IMR-90 (cell line): ENCODE results near the gene NDUFA7. TPM values are rescaled to one million over a fixed set of nuclear protein-coding genes. Genes with fewer than 3 reads are reported as not detected.

Experiments used
- ATAC-seq: fragments of 200-7000 bp; cut with Tn5 transposase; 2 replicates; pipeline ENCODE4 v1.9.1; 2020; ENCODE audit warnings: low read depth, mild to moderate bottlenecking, moderate library complexity
- BruUV-seq: library from RNA; stranded (reverse); fragments of 400-500 nt; replicated peaks from 2 replicates; lab custom pipeline; 2021; lab: Mats Ljungman, UMichigan
- CTCF ChIA-PET: fragments of 300-600 bp; formaldehyde crosslinking; extraction: SDS; loops from one replicate; lab custom pipeline; 2021; ENCODE audit warnings: antibody characterized with exemption; lab: Yijun Ruan, JAX
- POLR2A ChIA-PET: fragments of 300-600 bp; sonication (Branson Sonifier 250); formaldehyde crosslinking; loops from one replicate; lab custom pipeline; 2022; ENCODE audit warnings: antibody characterized with exemption; ENCODE audit not compliant: unreplicated experiment; lab: Charles Lee
- DNase-seq: peaks from one replicate; pipeline ENCODE4 v3.0.0; 2013
- H2AFZ ChIP-seq: replicated peaks from 2 replicates; pipeline ENCODE3; 2013; ENCODE audit warnings: low read length, mild to moderate bottlenecking; ENCODE audit not compliant: poor library complexity
- H2AK5ac ChIP-seq: 2 replicates; pipeline ENCODE4 v1.6.1; 2013; ENCODE audit warnings: low read depth, low read length, inconsistent platforms
- H2AK9ac ChIP-seq: replicated peaks from 2 replicates; pipeline ENCODE3; 2013; ENCODE audit warnings: mild to moderate bottlenecking, low read depth, low read length, moderate library complexity; ENCODE audit not compliant: poor library complexity
- H2BK120ac ChIP-seq: 2 replicates; pipeline ENCODE4 v1.6.1; 2013; ENCODE audit warnings: low read depth, low read length, inconsistent platforms
- H2BK15ac ChIP-seq: 3 replicates; pipeline ENCODE4 v1.6.1; 2013; ENCODE audit warnings: low read depth, low read length, inconsistent platforms
- H2BK20ac ChIP-seq: 2 replicates; pipeline ENCODE4 v1.6.1; 2013; ENCODE audit warnings: low read depth, mild to moderate bottlenecking, inconsistent platforms, low read length, moderate library complexity
- H2BK5ac ChIP-seq: 2 replicates; pipeline ENCODE4 v1.6.1; 2013; ENCODE audit warnings: mild to moderate bottlenecking, low read depth, low read length, inconsistent platforms; ENCODE audit not compliant: poor library complexity, severe bottlenecking
- H3K14ac ChIP-seq: replicated peaks from 2 replicates; pipeline ENCODE4 v1.6.1; 2013; ENCODE audit warnings: low read depth, low read length, inconsistent platforms
- H3K18ac ChIP-seq: 2 replicates; pipeline ENCODE4 v1.6.1; 2013; ENCODE audit warnings: low read depth, low read length, control low read depth
- H3K23ac ChIP-seq: 2 replicates; pipeline ENCODE4 v1.6.1; 2013; ENCODE audit warnings: low read depth, low read length, inconsistent platforms
- H3K27ac ChIP-seq: 2 replicates; pipeline ENCODE4 v1.5.1; 2013; ENCODE audit warnings: mild to moderate bottlenecking, control low read depth, low read length; ENCODE audit not compliant: insufficient read depth
- H3K27me3 ChIP-seq: 2 replicates; pipeline ENCODE4 v1.6.1; 2013; ENCODE audit warnings: low read length; ENCODE audit not compliant: control insufficient read depth, insufficient read depth
- H3K36me3 ChIP-seq: 2 replicates; pipeline ENCODE4 v1.6.1; 2013; ENCODE audit warnings: low read length, mixed read lengths; ENCODE audit not compliant: control insufficient read depth, insufficient read depth
- H3K4ac ChIP-seq: 2 replicates; pipeline ENCODE4 v1.6.1; 2013; ENCODE audit warnings: low read depth, low read length, inconsistent platforms
- H3K4me1 ChIP-seq: 2 replicates; pipeline ENCODE4 v1.6.1; 2013; ENCODE audit warnings: low read length, mixed read lengths; ENCODE audit not compliant: control insufficient read depth, insufficient read depth
- H3K4me2 ChIP-seq: 2 replicates; pipeline ENCODE4 v1.6.1; 2013; ENCODE audit warnings: low read depth, mild to moderate bottlenecking, control low read depth, low read length, moderate library complexity
- H3K4me3 ChIP-seq: 2 replicates; pipeline ENCODE4 v1.5.1; 2013; ENCODE audit warnings: low read depth, mild to moderate bottlenecking, control low read depth, low read length, moderate library complexity; ENCODE audit not compliant: insufficient read depth
- H3K56ac ChIP-seq: 2 replicates; pipeline ENCODE4 v1.6.1; 2013; ENCODE audit warnings: low read length, inconsistent platforms; ENCODE audit not compliant: insufficient read depth; ENCODE audit errors: extremely low read depth
- H3K79me1 ChIP-seq, 2 experiments: 2 replicates each; pipeline ENCODE4 v1.6.1; 2013; ENCODE audit warnings: low read length in 2 of 2, inconsistent platforms in 1 of 2, low read depth in 1 of 2
- H3K9ac ChIP-seq: 2 replicates; pipeline ENCODE4 v1.6.1; 2013; ENCODE audit warnings: low read depth, low read length, control low read depth
- H3K9me1 ChIP-seq: 2 replicates; pipeline ENCODE4 v1.6.1; 2013; ENCODE audit warnings: low read length, inconsistent platforms; ENCODE audit not compliant: insufficient read depth
- H3K9me3 ChIP-seq: 2 replicates; pipeline ENCODE4 v1.6.1; 2013; ENCODE audit warnings: low read length; ENCODE audit not compliant: control insufficient read depth, insufficient read depth
- H4K20me1 ChIP-seq: 2 replicates; pipeline ENCODE4 v1.6.1; 2013; ENCODE audit warnings: low read length, inconsistent platforms; ENCODE audit not compliant: insufficient read depth
- H4K5ac ChIP-seq: 2 replicates; pipeline ENCODE4 v1.6.1; 2013; ENCODE audit warnings: mild to moderate bottlenecking, low read depth, low read length, control low read depth
- H4K8ac ChIP-seq, 2 experiments: 2 replicates each; pipeline ENCODE4 v1.6.1; 2013; ENCODE audit warnings: low read depth in 2 of 2, low read length in 2 of 2, control low read depth in 1 of 2, inconsistent platforms in 1 of 2
- H4K91ac ChIP-seq: 2 replicates; pipeline ENCODE4 v1.6.1; 2013; ENCODE audit warnings: low read depth, low read length, inconsistent platforms; ENCODE audit not compliant: insufficient read depth
- BHLHE40 ChIP-seq: fragments of 150-350 bp; IDR thresholded peaks from 2 replicates; pipeline ENCODE4 v1.6.1; 2016; ENCODE audit warnings: mild to moderate bottlenecking, low read depth, low read length
- CEBPB ChIP-seq: IDR thresholded peaks from 2 replicates; pipeline ENCODE4 v1.6.1; 2012; ENCODE audit warnings: low read depth, low read length, improper control_type of control experiment
- CHD1 ChIP-seq: IDR thresholded peaks from 2 replicates; pipeline ENCODE4 v1.6.1; 2012; ENCODE audit warnings: low read depth, low read length, improper control_type of control experiment
- ELK1 ChIP-seq: fragments of 150-350 bp; IDR thresholded peaks from 2 replicates; pipeline ENCODE4 v1.6.1; 2016; ENCODE audit warnings: low read depth, mild to moderate bottlenecking, low read length, moderate library complexity, borderline replicate concordance
- FOS ChIP-seq: fragments of 150-350 bp; IDR thresholded peaks from 2 replicates; pipeline ENCODE4 v1.6.1; 2016; ENCODE audit warnings: low read depth, low read length
- MAFK ChIP-seq: IDR thresholded peaks from 2 replicates; pipeline ENCODE4 v1.6.1; 2012; ENCODE audit warnings: low read depth, low read length, improper control_type of control experiment
- MAZ ChIP-seq: IDR thresholded peaks from 2 replicates; pipeline ENCODE4 v1.6.1; 2012; ENCODE audit warnings: low read depth, mild to moderate bottlenecking, low read length, improper control_type of control experiment, moderate library complexity, borderline replicate concordance
- MXI1 ChIP-seq: IDR thresholded peaks from 2 replicates; pipeline ENCODE4 v1.6.1; 2012; ENCODE audit warnings: low read depth, mild to moderate bottlenecking, low read length, moderate library complexity, borderline replicate concordance
- NFE2L2 ChIP-seq: fragments of 150-350 bp; IDR thresholded peaks from 2 replicates; pipeline ENCODE4 v1.6.1; 2016; ENCODE audit warnings: low read depth, mild to moderate bottlenecking, low read length
- POLR2A ChIP-seq: IDR thresholded peaks from 2 replicates; pipeline ENCODE4 v1.6.1; 2012; ENCODE audit warnings: mild to moderate bottlenecking, low read depth, low read length
- RAD21 ChIP-seq: IDR thresholded peaks from 2 replicates; pipeline ENCODE4 v1.6.1; 2012; ENCODE audit warnings: low read length, improper control_type of control experiment
- RCOR1 ChIP-seq: IDR thresholded peaks from 2 replicates; pipeline ENCODE4 v1.6.1; 2012; ENCODE audit warnings: mild to moderate bottlenecking, low read length, improper control_type of control experiment; ENCODE audit not compliant: insufficient replicate concordance
- RFX5 ChIP-seq: IDR thresholded peaks from 2 replicates; pipeline ENCODE4 v1.8.0; 2012; ENCODE audit warnings: low read depth, mild to moderate bottlenecking, low read length, moderate library complexity
- SMC3 ChIP-seq: fragments of 150-350 bp; IDR thresholded peaks from 2 replicates; pipeline ENCODE4 v1.6.1; 2016; ENCODE audit warnings: low read depth, mild to moderate bottlenecking, antibody characterized with exemption, low read length, moderate library complexity
- USF2 ChIP-seq: fragments of 150-350 bp; IDR thresholded peaks from 2 replicates; pipeline ENCODE4 v1.6.1; 2017; ENCODE audit warnings: mild to moderate bottlenecking, antibody characterized with exemption, low read length, low read depth
- WGBS, 2 experiments: methylation state at CpG; one replicate each; pipeline versions ENCODE4 v1.1.5 to v1.1.7; 2013; ENCODE audit warnings: missing lambda C conversion rate in 2 of 2; ENCODE audit not compliant: insufficient read length in 1 of 2; ENCODE audit errors: extremely low coverage in 2 of 2; 5-methylcytosine and 5-hydroxymethylcytosine counted together
- dilution Hi-C: fragments of 300-500 bp; cut with HindIII; formaldehyde crosslinking; loops from one replicate; pipeline ENCODE4 v1.14.3; 2018; ENCODE audit warnings: low sequenced_read_pairs; ENCODE audit not compliant: unreplicated experiment
- in situ Hi-C: fragments of 300-500 bp; cut with MboI; formaldehyde crosslinking; loops from 3 replicates; pipeline ENCODE4 v1.14.3; 2019; ENCODE audit warnings: low sequenced_read_pairs, inconsistent platforms, mixed read lengths
- intact Hi-C: fragments of 100-400 bp; cut with micrococcal nuclease; formaldehyde crosslinking; loops from 2 replicates; pipeline ENCODE4 v1.10.0; 2022
- polyA plus RNA-seq, 3 experiments: library from polyadenylated mRNA; depleted of rRNA; stranded (reverse); fragments of >200 nt; gene quantifications; 2 replicates each; pipeline ENCODE4 v1.2.3, GENCODE V29; 2012; ENCODE audit warnings: low replicate concordance in 1 of 3
- total RNA-seq: library from RNA; depleted of rRNA; stranded (reverse); fragments of >200 nt; gene quantifications from 2 replicates; pipeline ENCODE4 v1.2.3, GENCODE V29; 2012

Gene NDUFA7
- total and polyA plus RNA-seq, 2 of the 4 experiments (the other 2 are of a cell fraction) = 20.6 to 50.7 TPM

GRCh38 chr19:8334458-8335342, 13.5 kb upstream of the NDUFA7 start:
- dilution Hi-C loops = no loop called here
- DNase-seq (peak; percentile 74), ATAC-seq (peak; percentile 83)
- no peaks in the 10 kb centered on the region for H3K36me3 ChIP-seq
- no peak overlapping the region for H4K91ac ChIP-seq
- H3K4me1 ChIP-seq = no peaks in the 10 kb centered on the region
- ChIA-PET POLR2A (no interaction called here), CTCF (interaction anchor here (1.1 kb wide), 1 partner anchor 145 kb away, joined by 3 read pairs; no protein-coding TSS in a partner anchor)
- H2AK9ac ChIP-seq = no peak overlapping the region
- H2BK5ac ChIP-seq = no peak overlapping the region
- H2AK5ac ChIP-seq = no peak overlapping the region
- no peaks in the 10 kb centered on the region for H3K9me3 ChIP-seq
- no peak overlapping the region for H3K56ac ChIP-seq
- peak overlapping the region; percentile 40 for H3K4me3 ChIP-seq
- H3K4ac ChIP-seq = no peak overlapping the region
- whole genome bisulfite sequencing, 2 experiments = 4% methylated on average over 82 of the region's 117 CpGs; no CpG with 5 or more reads in 1 of the 2 experiments
- H2BK120ac ChIP-seq = no peak overlapping the region
- peak overlapping the region; percentile 57 for H3K4me2 ChIP-seq
- H3K18ac ChIP-seq = no peak overlapping the region
- H3K23ac ChIP-seq = no peak overlapping the region
- H4K5ac ChIP-seq = no peak overlapping the region
- H2BK15ac ChIP-seq = no peak overlapping the region
- no peaks in the 10 kb centered on the region for H3K9me1 ChIP-seq
- H3K9ac ChIP-seq = no peak overlapping the region
- no peak overlapping the region for H2BK20ac ChIP-seq
- no peaks in the 10 kb centered on the region for H3K79me1 ChIP-seq
- peak overlapping the region; percentile 72 for H2AFZ ChIP-seq
- no peak overlapping the region for H3K27ac ChIP-seq
- intact Hi-C loops = no loop called here
- no peaks in the 10 kb centered on the region for H4K20me1 ChIP-seq
- in situ Hi-C loops = no loop called here
- BruUV-seq = no TSS peak
- no peak overlapping the region for H4K8ac ChIP-seq
- H3K27me3 ChIP-seq = peaks cover 48% of the 10 kb centered on the region
- no peak overlapping the region for H3K14ac ChIP-seq
- no peak for TF ChIP-seq MAFK
- TF ChIP-seq SMC3 = no peak
- TF ChIP-seq MAZ = no peak
- no peak for TF ChIP-seq RCOR1
- TF ChIP-seq MXI1 = no peak
- no peak for TF ChIP-seq BHLHE40
- TF ChIP-seq ELK1 = no peak
- no peak for TF ChIP-seq RFX5
- TF ChIP-seq FOS = no peak
- TF ChIP-seq RAD21 = no peak
- no peak for TF ChIP-seq CEBPB
- TF ChIP-seq NFE2L2 = no peak
- TF ChIP-seq POLR2A = no peak
- no peak for TF ChIP-seq USF2
- no peak for TF ChIP-seq CHD1
